GM12874 (cell line): Measurements from ENCODE around the gene MRGPRE.

Experiments
- CTCF ChIP-seq: IDR thresholded peaks from 2 replicates; pipeline ENCODE4 v1.5.1; 2011; ENCODE audit warnings: low read depth, mild to moderate bottlenecking, control low read depth, low read length, moderate library complexity; ENCODE audit not compliant: insufficient read depth

MRGPRE gene

GRCh38 chr11:3230636-3231549 lies 1.3 kb downstream of the MRGPRE start:
- TF ChIP-seq CTCF, result no peak

GRCh38 chr11:3229673-3230630 lies 2.3 kb downstream of the MRGPRE start:
- TF ChIP-seq CTCF, result no peak

- TF ChIP-seq CTCF, result no peak
Measured at GRCh38 chr11:3228445-3228829, 3.8 kb downstream of the MRGPRE start.

GRCh38 chr11:3227568-3228444 lies 4.4 kb downstream of the MRGPRE start:
- TF ChIP-seq CTCF, result no peak

- no peak for TF ChIP-seq CTCF
Measured at GRCh38 chr11:3226846-3227567, 5.2 kb downstream of the MRGPRE start.

GRCh38 chr11:3225826-3226750 lies 6.1 kb downstream of the MRGPRE start:
- no peak for TF ChIP-seq CTCF
